22Rv1 (cell line): ENCODE data around the gene PARP1.
"Not testable (repeated sequence)": the region's sequence is repeated elsewhere in the genome, so short reads cannot be mapped to it uniquely, and the experiment has no call there.

ENCODE experiments used
- H3K27ac ChIP-seq: fragments of 450-650 bp; 2 replicates; pipeline ENCODE4 v1.5.1; 2017
- CTCF ChIP-seq: fragments of 450-650 bp; IDR thresholded peaks from 2 replicates; pipeline ENCODE4 v1.5.1; 2017; ENCODE audit warnings: mild to moderate bottlenecking
- ZFX ChIP-seq: fragments of 450-650 bp; IDR thresholded peaks from 2 replicates; pipeline ENCODE4 v1.6.1; 2017; ENCODE audit warnings: antibody characterized with exemption, borderline replicate concordance

Gene PARP1

GRCh38 chr1:226438007-226438406 is 30.1 kb upstream of the PARP1 start:
- H3K27ac ChIP-seq: no peak overlapping the region
- TF ChIP-seq ZFX (no peak), CTCF (peak; percentile 42)

- H3K27ac ChIP-seq: no peak overlapping the region
- no peak for TF ChIP-seq ZFX
- no peak for TF ChIP-seq CTCF
Observed at GRCh38 chr1:226436855-226437491, 29.1 kb upstream of the PARP1 start.

- TF ChIP-seq CTCF (no peak), ZFX (no peak)
- no peak overlapping the region for H3K27ac ChIP-seq
Observed at GRCh38 chr1:226436472-226436854, 28.6 kb upstream of the PARP1 start.

- no peak overlapping the region for H3K27ac ChIP-seq
Observed at GRCh38 chr1:226433341-226433720, 25.4 kb upstream of the PARP1 start.

GRCh38 chr1:226432586-226433340 is 24.9 kb upstream of the PARP1 start:
- TF ChIP-seq ZFX: no peak
- TF ChIP-seq CTCF: no peak
- H3K27ac ChIP-seq: no peak overlapping the region

More at GRCh38 chr1:226433341-226433720, 25.4 kb upstream of the PARP1 start:
- TF ChIP-seq ZFX (no peak), CTCF (no peak)

- not testable (repeated sequence) for H3K27ac ChIP-seq
Observed at GRCh38 chr1:226431898-226432297, 24.0 kb upstream of the PARP1 start.

GRCh38 chr1:226429858-226430715 is 22.2 kb upstream of the PARP1 start:
- H3K27ac ChIP-seq: no peak overlapping the region
- no peak for TF ChIP-seq CTCF
- no peak for TF ChIP-seq ZFX
